Neural cell (in vitro differentiated cells): ENCODE data around the gene PDE7B. TPM values are rescaled to one million over a fixed set of nuclear protein-coding genes. Genes with fewer than 3 reads are reported as not detected.

Source experiments
- H2AFZ ChIP-seq: fragments of 200-600, 300-800 bp; sonication (generic), shearing (Covaris generic); 2 replicates; pipeline ENCODE4 v1.6.0; 2014; ENCODE audit warnings: low read depth, mild to moderate bottlenecking, antibody characterized with exemption, low read length, moderate library complexity
- H3F3A ChIP-seq: fragments of 200-600 bp; shearing (Covaris generic); 2 replicates; pipeline ENCODE4 v1.6.1; 2016; ENCODE audit warnings: mild to moderate bottlenecking, moderate library complexity, mixed read lengths, antibody characterized with exemption, low read length; ENCODE audit not compliant: insufficient read depth, poor library complexity, severe bottlenecking
- H3K27ac ChIP-seq: fragments of 200-600, 300-800 bp; sonication (generic), shearing (Covaris generic); 2 replicates; pipeline ENCODE4 v1.5.1; 2014; ENCODE audit warnings: mild to moderate bottlenecking, low read length, moderate library complexity
- H3K27me3 ChIP-seq: fragments of 300-800, 200-600 bp; sonication (generic), shearing (Covaris generic); 2 replicates; pipeline ENCODE4 v1.6.0; 2014; ENCODE audit warnings: mild to moderate bottlenecking, low read depth, low read length, moderate library complexity; ENCODE audit not compliant: insufficient read depth
- H3K36me3 ChIP-seq: fragments of 300-800, 200-600 bp; sonication (generic), shearing (Covaris generic); 2 replicates; pipeline ENCODE4 v1.5.1; 2014; ENCODE audit warnings: mild to moderate bottlenecking, antibody characterized with exemption, low read length, moderate library complexity; ENCODE audit not compliant: insufficient read depth
- H3K4me2 ChIP-seq: fragments of 300-800, 200-600 bp; sonication (generic), shearing (Covaris generic); 2 replicates; pipeline ENCODE4 v1.6.0; 2014; ENCODE audit warnings: mild to moderate bottlenecking, low read length
- H3K4me3 ChIP-seq: fragments of 300-800, 200-600 bp; sonication (generic), shearing (Covaris generic); 2 replicates; pipeline ENCODE4 v1.5.1; 2014; ENCODE audit warnings: mild to moderate bottlenecking, low read length, moderate library complexity
- H3K79me2 ChIP-seq: fragments of 200-600 bp; shearing (Covaris generic); replicated peaks from 2 replicates; pipeline ENCODE4 v1.6.0; 2014; ENCODE audit warnings: mild to moderate bottlenecking, low read length, moderate library complexity; ENCODE audit not compliant: insufficient read depth
- H3K9ac ChIP-seq: fragments of 300-800, 200-600 bp; sonication (generic), shearing (Covaris generic); 2 replicates; pipeline ENCODE4 v1.6.1; 2016; ENCODE audit warnings: mild to moderate bottlenecking, low read length, mixed read lengths
- H3K9me2 ChIP-seq: fragments of 200-600 bp; shearing (Covaris generic); 2 replicates; pipeline ENCODE4 v1.6.1; 2016; ENCODE audit warnings: mild to moderate bottlenecking, low read length, mixed read lengths; ENCODE audit not compliant: insufficient read depth
- H3K9me3 ChIP-seq: fragments of 200-600, 300-800 bp; sonication (generic), shearing (Covaris generic); 2 replicates; pipeline ENCODE4 v1.6.1; 2016; ENCODE audit warnings: mild to moderate bottlenecking, mixed run types, low read length, moderate library complexity, mixed read lengths
- H4K20me1 ChIP-seq: fragments of 200-600 bp; shearing (Covaris generic); 2 replicates; pipeline ENCODE4 v1.6.1; 2016; ENCODE audit warnings: mild to moderate bottlenecking, mixed run types; ENCODE audit not compliant: insufficient read depth
- EP300 ChIP-seq: fragments of 450-650 bp; conservative IDR thresholded peaks from 2 replicates; pipeline ENCODE4 v1.6.1; 2014; ENCODE audit warnings: antibody characterized with exemption, mild to moderate bottlenecking, moderate library complexity; ENCODE audit not compliant: poor library complexity, severe bottlenecking
- EZH2 ChIP-seq: fragments of 200-600, 300-800 bp; shearing (Covaris generic), sonication (generic); IDR thresholded peaks from 2 replicates; pipeline ENCODE4 v1.6.1; 2014; ENCODE audit warnings: antibody characterized with exemption, low read length, borderline replicate concordance, mild to moderate bottlenecking; ENCODE audit not compliant: insufficient read depth, poor library complexity, severe bottlenecking
- MXI1 ChIP-seq: fragments of 450-650 bp; conservative IDR thresholded peaks from 2 replicates; pipeline ENCODE4 v1.6.1; 2014; ENCODE audit warnings: antibody characterized with exemption, mild to moderate bottlenecking; ENCODE audit not compliant: poor library complexity, severe bottlenecking
- POLR2AphosphoS5 ChIP-seq: IDR thresholded peaks from 2 replicates; pipeline ENCODE4 v1.6.1; 2012
- RAD21 ChIP-seq: fragments of 450-650 bp; conservative IDR thresholded peaks from 2 replicates; pipeline ENCODE4 v1.6.1; 2014; ENCODE audit warnings: antibody characterized with exemption, mild to moderate bottlenecking, moderate library complexity
- SMC3 ChIP-seq: fragments of 450-650 bp; conservative IDR thresholded peaks from 2 replicates; pipeline ENCODE4 v1.6.1; 2014; ENCODE audit warnings: antibody characterized with exemption, mild to moderate bottlenecking, moderate library complexity; ENCODE audit not compliant: poor library complexity
- TAF1 ChIP-seq: IDR thresholded peaks from 2 replicates; pipeline ENCODE4 v1.6.1; 2012; ENCODE audit warnings: low read depth
- polyA plus RNA-seq: library from polyadenylated mRNA; depleted of rRNA; stranded (reverse); fragments of >200 nt; gene quantifications from 2 replicates; pipeline ENCODE4 v1.2.3, GENCODE V29; 2014
- TF ChIP-seq, protein P1 (sequence below): fragments of 450-650 bp; IDR thresholded peaks from 2 replicates; pipeline ENCODE4 v1.5.1; 2014; ENCODE audit warnings: antibody characterized with exemption, mild to moderate bottlenecking, moderate library complexity; ENCODE audit not compliant: poor library complexity, severe bottlenecking
- TF ChIP-seq, protein P2 (sequence below): IDR thresholded peaks from 2 replicates; pipeline ENCODE4 v1.6.1; 2012; ENCODE audit warnings: borderline replicate concordance

Gene PDE7B
- polyA plus RNA-seq, 1 donor from 2014 or later = 5.9 TPM

- Histone ChIP-seq H3K9me3 (no peaks in the 10 kb centered on the region), H3K9ac (no peak overlapping the region), H3K4me2 (no peak overlapping the region), H2AFZ (no peak overlapping the region), H3K4me3 (no peak overlapping the region), H3F3A (no peaks in the 10 kb centered on the region), H3K9me2 (no peaks in the 10 kb centered on the region), H3K27ac (no peak overlapping the region), H4K20me1 (no peaks in the 10 kb centered on the region), H3K79me2 (no peaks in the 10 kb centered on the region), H3K36me3 (no peaks in the 10 kb centered on the region), H3K27me3 (no peaks in the 10 kb centered on the region)
- TF ChIP-seq EZH2 (no peak), TAF1 (no peak), EP300 (no peak), SMC3 (no peak), POLR2AphosphoS5 (no peak), MXI1 (no peak), RAD21 (no peak)
- TF ChIP-seq, protein P1, sequence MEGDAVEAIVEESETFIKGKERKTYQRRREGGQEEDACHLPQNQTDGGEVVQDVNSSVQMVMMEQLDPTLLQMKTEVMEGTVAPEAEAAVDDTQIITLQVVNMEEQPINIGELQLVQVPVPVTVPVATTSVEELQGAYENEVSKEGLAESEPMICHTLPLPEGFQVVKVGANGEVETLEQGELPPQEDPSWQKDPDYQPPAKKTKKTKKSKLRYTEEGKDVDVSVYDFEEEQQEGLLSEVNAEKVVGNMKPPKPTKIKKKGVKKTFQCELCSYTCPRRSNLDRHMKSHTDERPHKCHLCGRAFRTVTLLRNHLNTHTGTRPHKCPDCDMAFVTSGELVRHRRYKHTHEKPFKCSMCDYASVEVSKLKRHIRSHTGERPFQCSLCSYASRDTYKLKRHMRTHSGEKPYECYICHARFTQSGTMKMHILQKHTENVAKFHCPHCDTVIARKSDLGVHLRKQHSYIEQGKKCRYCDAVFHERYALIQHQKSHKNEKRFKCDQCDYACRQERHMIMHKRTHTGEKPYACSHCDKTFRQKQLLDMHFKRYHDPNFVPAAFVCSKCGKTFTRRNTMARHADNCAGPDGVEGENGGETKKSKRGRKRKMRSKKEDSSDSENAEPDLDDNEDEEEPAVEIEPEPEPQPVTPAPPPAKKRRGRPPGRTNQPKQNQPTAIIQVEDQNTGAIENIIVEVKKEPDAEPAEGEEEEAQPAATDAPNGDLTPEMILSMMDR = no peak
- TF ChIP-seq, protein P2, sequence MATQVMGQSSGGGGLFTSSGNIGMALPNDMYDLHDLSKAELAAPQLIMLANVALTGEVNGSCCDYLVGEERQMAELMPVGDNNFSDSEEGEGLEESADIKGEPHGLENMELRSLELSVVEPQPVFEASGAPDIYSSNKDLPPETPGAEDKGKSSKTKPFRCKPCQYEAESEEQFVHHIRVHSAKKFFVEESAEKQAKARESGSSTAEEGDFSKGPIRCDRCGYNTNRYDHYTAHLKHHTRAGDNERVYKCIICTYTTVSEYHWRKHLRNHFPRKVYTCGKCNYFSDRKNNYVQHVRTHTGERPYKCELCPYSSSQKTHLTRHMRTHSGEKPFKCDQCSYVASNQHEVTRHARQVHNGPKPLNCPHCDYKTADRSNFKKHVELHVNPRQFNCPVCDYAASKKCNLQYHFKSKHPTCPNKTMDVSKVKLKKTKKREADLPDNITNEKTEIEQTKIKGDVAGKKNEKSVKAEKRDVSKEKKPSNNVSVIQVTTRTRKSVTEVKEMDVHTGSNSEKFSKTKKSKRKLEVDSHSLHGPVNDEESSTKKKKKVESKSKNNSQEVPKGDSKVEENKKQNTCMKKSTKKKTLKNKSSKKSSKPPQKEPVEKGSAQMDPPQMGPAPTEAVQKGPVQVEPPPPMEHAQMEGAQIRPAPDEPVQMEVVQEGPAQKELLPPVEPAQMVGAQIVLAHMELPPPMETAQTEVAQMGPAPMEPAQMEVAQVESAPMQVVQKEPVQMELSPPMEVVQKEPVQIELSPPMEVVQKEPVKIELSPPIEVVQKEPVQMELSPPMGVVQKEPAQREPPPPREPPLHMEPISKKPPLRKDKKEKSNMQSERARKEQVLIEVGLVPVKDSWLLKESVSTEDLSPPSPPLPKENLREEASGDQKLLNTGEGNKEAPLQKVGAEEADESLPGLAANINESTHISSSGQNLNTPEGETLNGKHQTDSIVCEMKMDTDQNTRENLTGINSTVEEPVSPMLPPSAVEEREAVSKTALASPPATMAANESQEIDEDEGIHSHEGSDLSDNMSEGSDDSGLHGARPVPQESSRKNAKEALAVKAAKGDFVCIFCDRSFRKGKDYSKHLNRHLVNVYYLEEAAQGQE = no peak
Observed at GRCh38 chr6:135833771-135834170, 17.7 kb upstream of the PDE7B start.

DNA sequence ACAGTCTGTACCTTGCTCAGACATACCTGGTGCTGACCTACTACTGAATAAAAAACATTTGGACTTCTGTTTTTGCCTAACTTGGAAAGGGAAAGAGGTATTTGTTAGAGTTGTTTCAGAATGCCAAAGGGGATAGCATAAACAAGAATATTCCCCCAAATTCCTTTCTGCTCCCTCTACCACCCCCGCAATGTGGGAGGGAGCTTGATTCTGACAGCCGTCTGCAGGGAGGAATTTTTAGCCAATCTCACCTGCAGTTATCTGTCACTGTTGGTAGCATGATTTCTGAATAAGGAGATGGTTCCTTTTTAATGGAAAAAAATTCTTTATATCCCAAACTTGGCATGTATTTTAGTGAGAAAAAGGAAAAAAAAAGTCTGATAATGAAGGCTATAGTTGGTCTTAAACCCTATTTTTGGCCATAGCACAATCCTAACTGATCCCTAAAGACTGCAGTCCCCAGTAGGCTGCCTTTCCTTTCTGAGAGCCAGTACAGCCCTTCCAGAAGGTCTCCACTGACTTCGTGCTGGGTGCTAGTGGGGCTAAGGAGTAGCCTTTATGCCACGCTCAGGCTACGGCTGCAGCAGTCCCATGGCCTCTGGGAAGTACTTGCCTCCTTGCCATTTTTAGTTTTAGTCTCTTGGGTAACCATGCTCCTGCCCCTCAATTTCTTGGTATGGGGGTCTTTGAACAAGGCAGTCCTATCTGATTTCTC lies 13.6 kb upstream of the PDE7B start:
- no peaks in the 10 kb centered on the region for H3K79me2 ChIP-seq
- no peak overlapping the region for H3K9ac ChIP-seq
- no peak overlapping the region for H3K4me3 ChIP-seq
- H3F3A ChIP-seq = no peaks in the 10 kb centered on the region
- H2AFZ ChIP-seq = no peak overlapping the region
- no peak overlapping the region for H3K4me2 ChIP-seq
- H3K36me3 ChIP-seq = no peaks in the 10 kb centered on the region
- no peaks in the 10 kb centered on the region for H3K9me2 ChIP-seq
- TF ChIP-seq, protein P1 = no peak
- TF ChIP-seq RAD21 (no peak), SMC3 (no peak), EZH2 (no peak), TAF1 (no peak), POLR2AphosphoS5 (no peak), EP300 (no peak), MXI1 (no peak)
- TF ChIP-seq, protein P2 = no peak
- no peak overlapping the region for H3K27ac ChIP-seq
- no peaks in the 10 kb centered on the region for H4K20me1 ChIP-seq
- no peaks in the 10 kb centered on the region for H3K27me3 ChIP-seq
- H3K9me3 ChIP-seq = no peaks in the 10 kb centered on the region
